Gastroesophageal sphincter (tissue), 3 donors: Measurements from ENCODE around the gene TMEM163.

Experiments used
- CTCF ChIP-seq, 4 experiments: fragments of 200-600 bp in 2 of 4; fragments of 450-650 bp in 2 of 4; sonication (generic) in 1 of 4; IDR thresholded peaks; one replicate each; pipeline ENCODE4 v1.5.1; 2017 to 2019; ENCODE audit warnings: antibody characterized with exemption in 4 of 4, mild to moderate bottlenecking in 2 of 4, moderate library complexity in 2 of 4
- EP300 ChIP-seq: sonication (generic); formaldehyde crosslinking; IDR thresholded peaks from one replicate; pipeline ENCODE4 v1.6.1; 2017; ENCODE audit warnings: antibody characterized with exemption, mild to moderate bottlenecking
- POLR2A ChIP-seq, 2 donors: fragments of 450-650 bp; IDR thresholded peaks; one replicate each; pipeline ENCODE4 v1.6.1; 2017; ENCODE audit warnings: antibody characterized with exemption in 2 of 2, mild to moderate bottlenecking in 2 of 2, moderate library complexity in 1 of 2
- POLR2AphosphoS5 ChIP-seq: sonication (generic); formaldehyde crosslinking; IDR thresholded peaks from one replicate; pipeline ENCODE4 v1.6.1; 2017; ENCODE audit warnings: antibody characterized with exemption

DNA sequence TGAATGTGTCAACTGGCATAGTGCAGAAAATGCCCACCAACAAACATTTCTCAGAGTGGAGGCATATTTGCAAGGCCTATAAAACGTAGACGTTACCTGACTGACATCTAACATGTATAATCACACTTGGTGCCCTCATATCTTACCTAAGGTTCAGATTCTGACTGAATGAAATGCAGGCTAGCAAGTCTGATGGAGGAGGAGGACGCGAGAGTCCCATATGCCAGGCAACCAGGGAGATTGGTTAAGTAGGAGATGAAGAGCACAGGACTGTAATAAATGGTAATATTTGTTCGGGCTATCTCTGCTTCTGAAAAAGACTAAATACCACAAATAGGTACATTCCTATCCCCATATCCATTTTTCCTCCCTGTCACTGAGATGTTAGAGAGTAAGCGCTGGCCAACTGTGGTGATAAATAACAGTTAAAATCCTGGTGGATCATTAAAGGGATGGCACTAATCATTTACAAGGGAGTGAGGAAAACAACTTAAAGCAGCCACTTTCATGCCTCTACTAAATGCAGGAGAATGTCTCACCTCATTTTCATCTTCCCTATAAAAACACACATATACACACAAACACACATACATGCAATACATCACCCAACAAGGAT lies 217.2 kb downstream of the TMEM163 start:
- TF ChIP-seq CTCF (IDR thresholded peaks at IDR 0.05): no peak
- TF ChIP-seq POLR2A (IDR thresholded peaks at IDR 0.05): no peak
- TF ChIP-seq POLR2AphosphoS5: no peak
- no peak for TF ChIP-seq EP300
